Rectal smooth muscle tissue (tissue), 1 donor: ENCODE measurements around the gene GIMAP1.
A peak's percentile ranks its signal among the peaks of the same experiment; 100 is the strongest.
"Not testable (repeated sequence)": the region's sequence is repeated elsewhere in the genome, so short reads cannot be mapped to it uniquely, and the experiment has no call there.

Source experiments
- H3K27ac ChIP-seq: one replicate; pipeline ENCODE4 v1.7.0; 2013; ENCODE audit warnings: low read depth, low read length, inconsistent platforms
- H3K27me3 ChIP-seq: one replicate; pipeline ENCODE4 v1.7.0; 2013; ENCODE audit warnings: low read length; ENCODE audit not compliant: control insufficient read depth, insufficient read depth
- H3K36me3 ChIP-seq: one replicate; pipeline ENCODE4 v1.7.0; 2013; ENCODE audit warnings: low read length; ENCODE audit not compliant: control insufficient read depth, insufficient read depth
- H3K4me1 ChIP-seq: one replicate; pipeline ENCODE4 v1.7.0; 2013; ENCODE audit warnings: low read length; ENCODE audit not compliant: control insufficient read depth, insufficient read depth
- H3K4me3 ChIP-seq: one replicate; pipeline ENCODE4 v1.7.0; 2013; ENCODE audit warnings: low read length
- H3K9ac ChIP-seq: one replicate; pipeline ENCODE4 v1.7.0; 2013; ENCODE audit warnings: low read length

The GIMAP1 gene

GRCh38 chr7:150716368-150716767 lies at the start of gene GIMAP1:
Gene GIMAP1 (plus strand): TSS chr7:150716613. CDS start chr7:150719048, 2,435 bp downstream.
- no peaks in the 10 kb centered on the region for H3K4me1 ChIP-seq

GRCh38 chr7:150668472-150668911 lies 47.9 kb upstream of the GIMAP1 start:
- Histone ChIP-seq H3K4me1 (no peaks in the 10 kb centered on the region), H3K9ac (no peak overlapping the region), H3K27me3 (no peaks in the 10 kb centered on the region), H3K27ac (no peak overlapping the region), H3K4me3 (no peak overlapping the region), H3K36me3 (no peaks in the 10 kb centered on the region)

More at GRCh38 chr7:150716368-150716767, at the start of gene GIMAP1:
- Histone ChIP-seq H3K4me3 (peak within 1 kb of the TSS; percentile 40), H3K27me3 (no peaks in the 10 kb centered on the region), H3K36me3 (no peaks in the 10 kb centered on the region), H3K9ac (no peak within 1 kb of the TSS), H3K27ac (peak within 1 kb of the TSS; percentile 15)

GRCh38 chr7:150668977-150669376 lies 47.4 kb upstream of the GIMAP1 start:
- Histone ChIP-seq H3K27me3 (no peaks in the 10 kb centered on the region), H3K36me3 (no peaks in the 10 kb centered on the region), H3K9ac (no peak overlapping the region), H3K4me3 (no peak overlapping the region), H3K4me1 (no peaks in the 10 kb centered on the region), H3K27ac (no peak overlapping the region)

- not testable (repeated sequence) for H3K4me1 ChIP-seq, H3K27me3 ChIP-seq, H3K9ac ChIP-seq, H3K27ac ChIP-seq, H3K4me3 ChIP-seq, H3K36me3 ChIP-seq
Observed at GRCh38 chr7:150671798-150672585, 44.4 kb upstream of the GIMAP1 start.

GRCh38 chr7:150675714-150676113 lies 40.7 kb upstream of the GIMAP1 start:
- Histone ChIP-seq H3K4me1 (no peaks in the 10 kb centered on the region), H3K4me3 (no peak overlapping the region), H3K27ac (no peak overlapping the region), H3K27me3 (no peaks in the 10 kb centered on the region), H3K36me3 (no peaks in the 10 kb centered on the region), H3K9ac (no peak overlapping the region)

- H3K9ac ChIP-seq, H3K4me3 ChIP-seq, H3K27me3 ChIP-seq, H3K36me3 ChIP-seq, H3K4me1 ChIP-seq, H3K27ac ChIP-seq: not testable (repeated sequence)
Observed at GRCh38 chr7:150676276-150676675, 40.1 kb upstream of the GIMAP1 start.

- not testable (repeated sequence) for H3K4me1 ChIP-seq, H3K9ac ChIP-seq, H3K27me3 ChIP-seq, H3K27ac ChIP-seq, H3K4me3 ChIP-seq, H3K36me3 ChIP-seq
Observed at GRCh38 chr7:150676854-150677253, 39.6 kb upstream of the GIMAP1 start.

GRCh38 chr7:150678601-150679000 lies 37.8 kb upstream of the GIMAP1 start:
- not testable (repeated sequence) for H3K36me3 ChIP-seq, H3K4me1 ChIP-seq, H3K27ac ChIP-seq, H3K4me3 ChIP-seq, H3K27me3 ChIP-seq, H3K9ac ChIP-seq

- not testable (repeated sequence) for H3K4me1 ChIP-seq, H3K27ac ChIP-seq, H3K27me3 ChIP-seq, H3K36me3 ChIP-seq, H3K4me3 ChIP-seq, H3K9ac ChIP-seq
Observed at GRCh38 chr7:150680364-150680763, 36.0 kb upstream of the GIMAP1 start.

- peak within 1 kb of the TSS; percentile 41 for H3K27ac ChIP-seq
- H3K4me1 ChIP-seq, result no peaks in the 10 kb centered on the region
- no peaks in the 10 kb centered on the region for H3K36me3 ChIP-seq
- H3K4me3 ChIP-seq, result peak within 1 kb of the TSS; percentile 58
- no peaks in the 10 kb centered on the region for H3K27me3 ChIP-seq
- peak within 1 kb of the TSS; percentile 8 for H3K9ac ChIP-seq
Observed at GRCh38 chr7:150685219-150686029, 31.0 kb upstream of the GIMAP1 start, which contains the start of gene GIMAP2. Gene GIMAP2 (plus strand): TSS chr7:150685706. CDS start chr7:150687060, 1,354 bp downstream.

- Histone ChIP-seq H3K27ac (peak overlapping the region; percentile 41), H3K4me3 (peak overlapping the region; percentile 58)
Observed at GRCh38 chr7:150686030-150686631, 30.3 kb upstream of the GIMAP1 start.

GRCh38 chr7:150688630-150689029 lies 27.8 kb upstream of the GIMAP1 start:
- no peaks in the 10 kb centered on the region for H3K27me3 ChIP-seq
- no peaks in the 10 kb centered on the region for H3K36me3 ChIP-seq
- no peaks in the 10 kb centered on the region for H3K4me1 ChIP-seq
- H3K9ac ChIP-seq, result no peak overlapping the region
- H3K27ac ChIP-seq, result no peak overlapping the region
- H3K4me3 ChIP-seq, result no peak overlapping the region

More at GRCh38 chr7:150686030-150686631, 30.3 kb upstream of the GIMAP1 start:
- Histone ChIP-seq H3K27me3 (no peaks in the 10 kb centered on the region), H3K36me3 (no peaks in the 10 kb centered on the region), H3K4me1 (no peaks in the 10 kb centered on the region), H3K9ac (peak overlapping the region; percentile 8)
